A673 (cell line): ENCODE measurements around the gene TET3. TPM values are rescaled to one million over a fixed set of nuclear protein-coding genes. Genes with fewer than 3 reads are reported as not detected.

Source experiments
- BruUV-seq: library from RNA; stranded (reverse); fragments of 400-500 nt; replicated peaks from 2 replicates; lab custom pipeline; 2021; lab: Mats Ljungman, UMichigan
- CTCF ChIA-PET: fragments of 300-600 bp; sonication (Branson Sonifier 250); formaldehyde crosslinking; loops from one replicate; lab custom pipeline; 2022; ENCODE audit warnings: antibody characterized with exemption; lab: Charles Lee
- POLR2A ChIA-PET: fragments of 300-600 bp; sonication (Branson Sonifier 250); formaldehyde crosslinking; loops from one replicate; lab custom pipeline; 2022; ENCODE audit warnings: antibody characterized with exemption; ENCODE audit not compliant: low non-redundant PET; lab: Charles Lee
- DNase-seq: peaks from one replicate; pipeline ENCODE4 v3.0.0-alpha.2; 2015; ENCODE audit warnings: low spot score
- H3K27ac ChIP-seq: fragments of 200-600 bp; sonication (generic); 2 replicates; pipeline ENCODE4 v1.5.1; 2016; ENCODE audit warnings: mixed run types, low read depth, mild to moderate bottlenecking, mixed read lengths, antibody characterized with exemption, low read length; ENCODE audit not compliant: poor library complexity, severe bottlenecking
- H3K27me3 ChIP-seq: fragments of 200-600 bp; sonication (generic); replicated peaks from 2 replicates; pipeline ENCODE4 v1.6.1; 2017; ENCODE audit warnings: mixed run types, low read depth, mild to moderate bottlenecking, mixed read lengths, antibody characterized with exemption, low read length; ENCODE audit not compliant: insufficient read depth, poor library complexity
- H3K36me3 ChIP-seq: fragments of 200-600 bp; sonication (generic); 2 replicates; pipeline ENCODE4 v1.6.1; 2016; ENCODE audit warnings: mixed run types, mild to moderate bottlenecking, mixed read lengths, antibody characterized with exemption, low read length; ENCODE audit not compliant: insufficient read depth, poor library complexity, severe bottlenecking
- H3K4me1 ChIP-seq: fragments of 200-600 bp; sonication (generic); 2 replicates; pipeline ENCODE4 v1.6.1; 2017; ENCODE audit warnings: mixed run types, mild to moderate bottlenecking, mixed read lengths, antibody characterized with exemption, low read length; ENCODE audit not compliant: insufficient read depth, poor library complexity, severe bottlenecking
- H3K4me3 ChIP-seq: fragments of 200-600 bp; sonication (generic); 2 replicates; pipeline ENCODE4 v1.5.1; 2016; ENCODE audit warnings: low read depth, mixed run types, mild to moderate bottlenecking, mixed read lengths, low read length; ENCODE audit not compliant: poor library complexity, severe bottlenecking
- H3K9me3 ChIP-seq: fragments of 200-600 bp; sonication (generic); 2 replicates; pipeline ENCODE4 v1.6.1; 2016; ENCODE audit warnings: mixed run types, low read depth, mild to moderate bottlenecking, mixed read lengths, antibody characterized with exemption, low read length; ENCODE audit not compliant: poor library complexity, severe bottlenecking
- CTCF ChIP-seq: fragments of 300-800, 200-600 bp; sonication (generic); conservative IDR thresholded peaks from 2 replicates; pipeline ENCODE4 v1.5.1; 2017; ENCODE audit warnings: low read depth, mild to moderate bottlenecking, antibody characterized with exemption, low read length, moderate library complexity, mixed read lengths
- EZH2 ChIP-seq: fragments of 200-600 bp; sonication (generic); IDR thresholded peaks from 2 replicates; pipeline ENCODE4 v1.6.1; 2017; ENCODE audit warnings: borderline replicate concordance, low read depth, mild to moderate bottlenecking, mixed read lengths, antibody characterized with exemption, low read length; ENCODE audit not compliant: poor library complexity, severe bottlenecking
- intact Hi-C: fragments of 100-400 bp; cut with micrococcal nuclease; formaldehyde crosslinking; loops from one replicate; pipeline ENCODE4 v1.10.0; 2022; ENCODE audit not compliant: unreplicated experiment
- total RNA-seq: library from RNA; stranded (reverse); gene quantifications from 2 replicates; pipeline ENCODE4 v1.2.3, GENCODE V29; 2021

The TET3 gene
- total RNA-seq, 1 experiment from 2014 or later = 26.3 TPM

GRCh38 chr2:73987948-73988700 lies 3.4 kb downstream of the TET3 start:
- no peak for DNase-seq
- no TSS peak for BruUV-seq
- intact Hi-C loops = loop anchor here (10.0 kb wide), 1 partner anchor 117 kb away; no protein-coding TSS in a partner anchor

DNA sequence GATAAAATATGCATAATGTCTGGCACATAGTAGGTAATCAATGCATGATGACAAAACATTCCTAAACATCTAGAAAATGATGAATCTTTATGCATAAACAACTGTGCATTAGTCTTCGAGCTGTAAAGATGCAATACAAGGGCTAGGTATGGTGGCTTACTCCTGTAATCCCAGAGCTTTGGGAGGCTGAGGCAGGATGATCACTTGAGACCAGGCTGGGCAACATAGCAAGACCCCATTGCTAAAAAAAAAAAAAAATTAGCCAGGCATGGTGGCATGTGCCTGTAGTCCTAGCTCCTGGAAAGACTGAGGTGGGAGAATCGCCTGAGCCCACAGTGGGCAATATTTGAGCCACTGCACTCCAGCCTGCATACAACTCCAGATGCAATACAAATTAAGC lies 5.3 kb downstream of the TET3 start:
- Histone ChIP-seq H3K9me3 (no peaks in the 10 kb centered on the region), H3K4me3 (no peak overlapping the region), H3K4me1 (peaks cover 32% of the 10 kb centered on the region), H3K27ac (no peak overlapping the region), H3K27me3 (no peaks in the 10 kb centered on the region), H3K36me3 (peaks cover 14% of the 10 kb centered on the region)
- no peak for DNase-seq
- CTCF ChIA-PET = no interaction called here
- BruUV-seq = no TSS peak
- TF ChIP-seq EZH2 (no peak), CTCF (no peak)
- intact Hi-C loops = loop anchor here (10.0 kb wide), 1 partner anchor 115 kb away; no protein-coding TSS in a partner anchor
- POLR2A ChIA-PET = no interaction called here

More at GRCh38 chr2:73987948-73988700, 3.4 kb downstream of the TET3 start:
- TF ChIP-seq CTCF (no peak), EZH2 (no peak)
- Histone ChIP-seq H3K9me3 (no peaks in the 10 kb centered on the region), H3K36me3 (peaks cover 14% of the 10 kb centered on the region), H3K4me1 (peaks cover 40% of the 10 kb centered on the region), H3K4me3 (peak overlapping the region; percentile 56), H3K27ac (no peak overlapping the region), H3K27me3 (no peaks in the 10 kb centered on the region)
- CTCF ChIA-PET = interaction anchor here (0.6 kb wide), 1 partner anchor 161 kb away, joined by 6 read pairs; no protein-coding TSS in a partner anchor
- POLR2A ChIA-PET = interaction anchor here (0.6 kb wide), 1 partner anchor 251 kb away, joined by 15 read pairs; the partner anchor contains the start of gene TPRKB

- intact Hi-C loops = no loop called here
Measured at GRCh38 chr2:73990531-73990930, 5.8 kb downstream of the TET3 start.

More at GRCh38 chr2:73990531-73990930, 5.8 kb downstream of the TET3 start:
- no peak for DNase-seq
- POLR2A ChIA-PET = no interaction called here
- no peaks in the 10 kb centered on the region for H3K9me3 ChIP-seq
- TF ChIP-seq EZH2 (no peak), CTCF (no peak)
- no peak overlapping the region for H3K4me3 ChIP-seq
- no peak overlapping the region for H3K27ac ChIP-seq
- no peaks in the 10 kb centered on the region for H3K27me3 ChIP-seq
- CTCF ChIA-PET = no interaction called here
- H3K4me1 ChIP-seq = peaks cover 32% of the 10 kb centered on the region
- peaks cover 14% of the 10 kb centered on the region for H3K36me3 ChIP-seq
- BruUV-seq = no TSS peak
